ENCODE results near the gene AMY2B. TPM values are rescaled to one million over a fixed set of nuclear protein-coding genes. Genes with fewer than 3 reads are reported as not detected.
"Not testable (repeated sequence)": the region's sequence is repeated elsewhere in the genome, so short reads cannot be mapped to it uniquely, and the experiment has no call there.

AMY2B gene
- total RNA-seq, 1 donor = 6.2 TPM

DNA sequence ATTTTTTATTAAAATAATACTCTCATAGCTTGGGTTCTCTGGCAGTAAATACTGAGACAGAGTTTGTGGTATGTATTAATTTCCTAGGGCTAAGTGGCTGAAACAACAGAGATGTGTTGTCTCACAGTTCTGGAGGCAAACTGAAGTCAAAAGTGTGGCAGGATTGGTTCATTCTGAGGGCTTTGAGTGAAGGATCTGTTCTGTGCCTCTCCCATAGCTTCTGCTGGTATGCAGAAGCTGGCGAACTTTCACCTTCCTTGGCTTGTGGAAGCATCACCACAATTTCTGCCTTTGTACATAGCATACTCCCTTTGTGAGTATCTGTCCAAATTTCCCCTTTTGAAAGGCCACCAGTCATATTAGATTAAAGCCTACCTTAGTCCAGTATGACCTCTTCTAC is 24.9 kb upstream of the AMY2B start:
- no peaks in the 10 kb centered on the region for H3K4me1 ChIP-seq (ENCODE audit: insufficient read depth, low read length)
- no peaks in the 10 kb centered on the region for H3K9me3 ChIP-seq (ENCODE audit: low read depth, low read length)
- H2AFZ ChIP-seq (ENCODE audit: low read length) = no peak overlapping the region
- H3K4me2 ChIP-seq (ENCODE audit: insufficient read depth, low read length) = no peak overlapping the region
- H3K27me3 ChIP-seq (ENCODE audit: insufficient read depth, low read length) = no peaks in the 10 kb centered on the region
- no peak overlapping the region for H3K4me3 ChIP-seq (ENCODE audit: insufficient read depth, low read length)
- H3K79me2 ChIP-seq (ENCODE audit: insufficient read depth, low read length) = no peaks in the 10 kb centered on the region
- peaks cover 46% of the 10 kb centered on the region for H3K36me3 ChIP-seq (ENCODE audit: insufficient read depth, low read length)
- no peaks in the 10 kb centered on the region for H4K20me1 ChIP-seq (ENCODE audit: insufficient read depth, low read length)
- no peak overlapping the region for H3K27ac ChIP-seq (ENCODE audit: low read depth, low read length)
- TF ChIP-seq, protein P1, sequence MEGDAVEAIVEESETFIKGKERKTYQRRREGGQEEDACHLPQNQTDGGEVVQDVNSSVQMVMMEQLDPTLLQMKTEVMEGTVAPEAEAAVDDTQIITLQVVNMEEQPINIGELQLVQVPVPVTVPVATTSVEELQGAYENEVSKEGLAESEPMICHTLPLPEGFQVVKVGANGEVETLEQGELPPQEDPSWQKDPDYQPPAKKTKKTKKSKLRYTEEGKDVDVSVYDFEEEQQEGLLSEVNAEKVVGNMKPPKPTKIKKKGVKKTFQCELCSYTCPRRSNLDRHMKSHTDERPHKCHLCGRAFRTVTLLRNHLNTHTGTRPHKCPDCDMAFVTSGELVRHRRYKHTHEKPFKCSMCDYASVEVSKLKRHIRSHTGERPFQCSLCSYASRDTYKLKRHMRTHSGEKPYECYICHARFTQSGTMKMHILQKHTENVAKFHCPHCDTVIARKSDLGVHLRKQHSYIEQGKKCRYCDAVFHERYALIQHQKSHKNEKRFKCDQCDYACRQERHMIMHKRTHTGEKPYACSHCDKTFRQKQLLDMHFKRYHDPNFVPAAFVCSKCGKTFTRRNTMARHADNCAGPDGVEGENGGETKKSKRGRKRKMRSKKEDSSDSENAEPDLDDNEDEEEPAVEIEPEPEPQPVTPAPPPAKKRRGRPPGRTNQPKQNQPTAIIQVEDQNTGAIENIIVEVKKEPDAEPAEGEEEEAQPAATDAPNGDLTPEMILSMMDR (IDR thresholded peaks at IDR 0.05; ENCODE audit: extremely low read depth, low read depth, low read length) = no peak
- DNase-seq (ENCODE audit: insufficient read length, low spot score, missing footprints) = no peak

DNA sequence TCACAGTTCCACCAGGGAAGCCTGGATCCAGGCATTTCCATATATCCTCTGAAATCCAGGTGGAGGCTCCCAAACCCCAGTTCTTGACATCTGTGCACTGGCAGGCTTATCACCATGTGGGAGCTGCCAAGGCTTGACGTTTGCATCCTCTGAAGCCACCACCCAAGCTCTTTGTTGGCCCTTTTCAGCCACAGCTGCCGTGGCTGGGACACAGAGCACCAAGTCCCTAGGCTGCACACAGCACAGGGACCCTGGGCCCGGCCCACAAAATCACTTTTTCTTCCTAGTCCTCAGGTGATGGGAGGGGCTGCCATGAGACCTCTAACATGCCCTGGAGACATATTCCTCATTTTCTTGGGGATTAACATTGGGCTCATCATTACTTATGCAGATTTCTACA is 23.5 kb upstream of the AMY2B start:
- Histone ChIP-seq H3K9me3 (ENCODE audit: low read depth, low read length) (no peaks in the 10 kb centered on the region), H3K4me3 (ENCODE audit: insufficient read depth, low read length) (no peak overlapping the region), H3K79me2 (ENCODE audit: insufficient read depth, low read length) (no peaks in the 10 kb centered on the region), H3K27me3 (ENCODE audit: insufficient read depth, low read length) (no peaks in the 10 kb centered on the region), H3K4me1 (ENCODE audit: insufficient read depth, low read length) (no peaks in the 10 kb centered on the region), H4K20me1 (ENCODE audit: insufficient read depth, low read length) (no peaks in the 10 kb centered on the region), H2AFZ (ENCODE audit: low read length) (no peak overlapping the region), H3K27ac (ENCODE audit: low read depth, low read length) (no peak overlapping the region), H3K4me2 (ENCODE audit: insufficient read depth, low read length) (no peak overlapping the region), H3K36me3 (ENCODE audit: insufficient read depth, low read length) (peaks cover 56% of the 10 kb centered on the region)
- DNase-seq (ENCODE audit: insufficient read length, low spot score, missing footprints) = no peak
- TF ChIP-seq, protein P1 (IDR thresholded peaks at IDR 0.05; ENCODE audit: extremely low read depth, low read depth, low read length) = no peak

DNA sequence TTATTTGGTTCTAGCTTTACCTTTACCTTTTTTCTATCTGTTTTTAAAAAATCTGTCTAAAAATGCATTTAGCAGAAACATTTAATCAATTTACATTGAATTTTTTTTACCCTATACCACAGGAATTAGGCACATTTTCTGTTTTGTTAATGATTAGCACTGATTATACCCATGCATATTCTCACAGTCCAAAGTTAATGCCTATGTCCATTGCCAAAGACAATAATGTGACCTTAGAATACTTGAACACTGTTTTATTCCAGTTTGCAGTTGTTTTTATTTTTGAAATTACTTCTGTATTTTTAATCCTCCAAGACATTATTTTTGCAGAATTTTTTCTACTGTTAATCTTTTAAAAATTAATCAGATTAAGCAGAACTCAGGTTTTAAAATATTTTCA is 11.0 kb upstream of the AMY2B start:
- no peaks in the 10 kb centered on the region for H4K20me1 ChIP-seq (ENCODE audit: insufficient read depth, low read length)
- no peaks in the 10 kb centered on the region for H3K27me3 ChIP-seq (ENCODE audit: insufficient read depth, low read length)
- TF ChIP-seq, protein P1 (IDR thresholded peaks at IDR 0.05; ENCODE audit: extremely low read depth, low read depth, low read length) = no peak
- H3K79me2 ChIP-seq (ENCODE audit: insufficient read depth, low read length) = no peaks in the 10 kb centered on the region
- H3K4me3 ChIP-seq (ENCODE audit: insufficient read depth, low read length) = no peak overlapping the region
- H3K9me3 ChIP-seq (ENCODE audit: low read depth, low read length) = no peaks in the 10 kb centered on the region
- H3K4me2 ChIP-seq (ENCODE audit: insufficient read depth, low read length) = no peak overlapping the region
- H3K36me3 ChIP-seq (ENCODE audit: insufficient read depth, low read length) = peaks cover 2% of the 10 kb centered on the region
- H3K4me1 ChIP-seq (ENCODE audit: insufficient read depth, low read length) = no peaks in the 10 kb centered on the region
- H2AFZ ChIP-seq (ENCODE audit: low read length) = no peak overlapping the region
- peak; percentile 4 for DNase-seq (ENCODE audit: insufficient read length, low spot score, missing footprints)
- no peak overlapping the region for H3K27ac ChIP-seq (ENCODE audit: low read depth, low read length)

DNA sequence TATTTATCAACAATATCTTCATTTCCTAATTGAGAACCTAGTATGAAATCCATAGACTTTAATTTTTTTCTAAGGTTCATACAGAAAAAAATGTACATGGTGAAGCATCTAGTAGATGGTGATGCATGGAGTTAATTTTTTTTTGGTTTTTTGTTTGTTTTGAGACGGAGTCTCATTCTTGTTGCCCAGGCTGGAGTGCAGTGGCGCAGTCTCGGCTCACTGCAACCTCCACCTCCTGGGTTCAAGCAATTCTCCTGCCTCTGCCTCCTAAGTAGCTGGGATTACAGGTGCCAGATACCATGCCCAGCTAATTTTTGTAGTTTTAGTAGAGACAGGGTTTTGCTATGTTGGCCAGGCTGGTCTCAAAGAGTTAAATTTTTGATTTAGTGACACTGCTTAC is 10.3 kb upstream of the AMY2B start:
- H3K79me2 ChIP-seq (ENCODE audit: insufficient read depth, low read length); H3K27ac ChIP-seq (ENCODE audit: low read depth, low read length); H4K20me1 ChIP-seq (ENCODE audit: insufficient read depth, low read length); H3K9me3 ChIP-seq (ENCODE audit: low read depth, low read length); H3K36me3 ChIP-seq (ENCODE audit: insufficient read depth, low read length); H2AFZ ChIP-seq (ENCODE audit: low read length); DNase-seq (ENCODE audit: insufficient read length, low spot score, missing footprints); H3K4me1 ChIP-seq (ENCODE audit: insufficient read depth, low read length); H3K27me3 ChIP-seq (ENCODE audit: insufficient read depth, low read length); H3K4me3 ChIP-seq (ENCODE audit: insufficient read depth, low read length); H3K4me2 ChIP-seq (ENCODE audit: insufficient read depth, low read length): not testable (repeated sequence)

Measured in osteoblast (primary cell).